CD4-positive, alpha-beta memory T cell (primary cell): Measurements from ENCODE around the gene MMP15. TPM values are rescaled to one million over a fixed set of nuclear protein-coding genes. Genes with fewer than 3 reads are reported as not detected.
"Not testable (repeated sequence)": the region's sequence is repeated elsewhere in the genome, so short reads cannot be mapped to it uniquely, and the experiment has no call there.

ENCODE experiments used
- CTCF ChIA-PET: fragments of 350-600 bp; sonication (Branson Sonifier 250); formaldehyde crosslinking; loops from one replicate; lab custom pipeline; 2021; ENCODE audit warnings: inconsistent platforms; ENCODE audit not compliant: partially characterized antibody; lab: Charles Lee
- POLR2A ChIA-PET: fragments of 350-600 bp; sonication (Branson Sonifier 250); formaldehyde crosslinking; loops from one replicate; lab custom pipeline; 2021; ENCODE audit not compliant: partially characterized antibody; lab: Charles Lee
- DNase-seq, 5 donors: peaks; one replicate each; pipeline versions ENCODE4 v3.0.0 to v3.0.0-alpha.2; 2020 to 2022; ENCODE audit warnings: mixed read lengths in 1 of 5
- H3K27ac ChIP-seq: one replicate; pipeline ENCODE4 v1.7.0; 2013; ENCODE audit warnings: low read depth, low read length
- H3K27me3 ChIP-seq: 2 replicates; pipeline ENCODE4 v1.7.0; 2013; ENCODE audit warnings: mild to moderate bottlenecking, low read length, moderate library complexity; ENCODE audit not compliant: insufficient read depth
- H3K36me3 ChIP-seq: 2 replicates; pipeline ENCODE4 v1.7.0; 2013; ENCODE audit warnings: mild to moderate bottlenecking, low read length, moderate library complexity; ENCODE audit not compliant: insufficient read depth
- H3K4me1 ChIP-seq: 2 replicates; pipeline ENCODE4 v1.7.0; 2013; ENCODE audit warnings: mild to moderate bottlenecking, low read length, moderate library complexity; ENCODE audit not compliant: insufficient read depth
- H3K4me3 ChIP-seq, 2 donors: one replicate each; pipeline ENCODE4 v1.7.0; 2013; ENCODE audit warnings: low read length in 2 of 2, mild to moderate bottlenecking in 1 of 2
- H3K9me3 ChIP-seq, 2 donors: one replicate each; pipeline ENCODE4 v1.7.0; 2013; ENCODE audit warnings: low read length in 2 of 2, control low read depth in 1 of 2; ENCODE audit not compliant: control insufficient read depth in 1 of 2
- H3K27ac Mint-ChIP-seq, 7 donors: one replicate each; pipeline ENCODE4 v1.8.0; 2020 to 2021; ENCODE audit warnings: mixed read lengths in 7 of 7, mild to moderate bottlenecking in 6 of 7, inconsistent platforms in 3 of 7, moderate library complexity in 3 of 7
- H3K27me3 Mint-ChIP-seq, 2 donors: one replicate each; pipeline ENCODE4 v1.8.0; 2020 to 2021; ENCODE audit warnings: mixed read lengths in 2 of 2
- H3K36me3 Mint-ChIP-seq, 2 donors: one replicate each; pipeline ENCODE4 v1.8.0; 2020 to 2021; ENCODE audit warnings: mixed read lengths in 2 of 2, inconsistent platforms in 1 of 2, mild to moderate bottlenecking in 1 of 2
- H3K4me1 Mint-ChIP-seq, 4 donors: one replicate each; pipeline ENCODE4 v1.8.0; 2020 to 2021; ENCODE audit warnings: mixed read lengths in 4 of 4, mild to moderate bottlenecking in 1 of 4
- H3K4me3 Mint-ChIP-seq, 8 donors: one replicate each; pipeline ENCODE4 v1.8.0; 2020 to 2021; ENCODE audit warnings: mixed read lengths in 8 of 8, mild to moderate bottlenecking in 7 of 8, moderate library complexity in 6 of 8, inconsistent platforms in 3 of 8
- H3K9me3 Mint-ChIP-seq, 8 donors: one replicate each; pipeline ENCODE4 v1.8.0; 2020 to 2021; ENCODE audit warnings: mixed read lengths in 8 of 8, mild to moderate bottlenecking in 5 of 8, inconsistent platforms in 3 of 8, moderate library complexity in 1 of 8
- intact Hi-C: fragments of 100-400 bp; cut with micrococcal nuclease; formaldehyde crosslinking; loops from one replicate; pipeline ENCODE4 v1.15.1; 2023
- polyA plus RNA-seq, 2 donors: library from polyadenylated mRNA; unstranded; fragments of 300-500 nt; fragmentation: Illumina TruSeq; gene quantifications; one replicate each; pipeline ENCODE4 v1.2.3, GENCODE V29; 2021
- total RNA-seq, 2 experiments: library from RNA; stranded (reverse); gene quantifications; one replicate each; pipeline ENCODE4 v1.2.3, GENCODE V29; 2021

The MMP15 gene
- total and polyA plus RNA-seq, 4 experiments from 2014 or later: 0.21 to 1.8 (median 1.6) TPM; not detected in 1

DNA sequence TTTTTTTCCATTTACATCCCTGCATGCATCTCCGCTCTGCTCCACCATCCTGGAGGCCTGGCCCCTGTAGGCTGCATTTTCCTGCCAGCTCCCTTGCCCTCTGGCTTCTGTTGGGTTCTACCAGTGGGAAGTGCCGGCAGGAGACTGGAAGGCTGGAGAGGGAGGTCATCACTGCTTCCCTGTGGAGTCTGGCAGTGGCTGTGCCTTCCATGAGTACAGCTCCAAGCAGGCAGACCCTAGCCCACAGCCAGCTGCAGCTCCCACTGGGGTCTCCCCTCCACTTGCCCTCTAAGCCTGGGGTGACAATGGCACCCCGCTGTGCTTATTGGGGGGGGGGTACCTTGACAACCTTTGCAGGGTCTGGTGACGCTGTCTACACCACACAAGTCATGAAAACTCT lies 37.3 kb downstream of the MMP15 start:
- Histone ChIP-seq H3K4me1 (no peaks in the 10 kb centered on the region), H3K9me3 (no peaks in the 10 kb centered on the region), H3K27ac (no peak overlapping the region), H3K4me3 (no peak overlapping the region), H3K27me3 (no peaks in the 10 kb centered on the region), H3K36me3 (no peaks in the 10 kb centered on the region)
- peaks cover 0 to 1% of the 10 kb centered on the region in 2 donors for H3K27me3 Mint-ChIP-seq
- H3K4me3 Mint-ChIP-seq: no peak overlapping the region
- ChIA-PET POLR2A (no interaction called here), CTCF (no interaction called here)
- intact Hi-C loops: no loop called here
- no peak for DNase-seq
- H3K36me3 Mint-ChIP-seq: no peaks in the 10 kb centered on the region
- H3K27ac Mint-ChIP-seq: no peak overlapping the region
- no peaks in the 10 kb centered on the region for H3K9me3 Mint-ChIP-seq
- no peaks in the 10 kb centered on the region for H3K4me1 Mint-ChIP-seq

DNA sequence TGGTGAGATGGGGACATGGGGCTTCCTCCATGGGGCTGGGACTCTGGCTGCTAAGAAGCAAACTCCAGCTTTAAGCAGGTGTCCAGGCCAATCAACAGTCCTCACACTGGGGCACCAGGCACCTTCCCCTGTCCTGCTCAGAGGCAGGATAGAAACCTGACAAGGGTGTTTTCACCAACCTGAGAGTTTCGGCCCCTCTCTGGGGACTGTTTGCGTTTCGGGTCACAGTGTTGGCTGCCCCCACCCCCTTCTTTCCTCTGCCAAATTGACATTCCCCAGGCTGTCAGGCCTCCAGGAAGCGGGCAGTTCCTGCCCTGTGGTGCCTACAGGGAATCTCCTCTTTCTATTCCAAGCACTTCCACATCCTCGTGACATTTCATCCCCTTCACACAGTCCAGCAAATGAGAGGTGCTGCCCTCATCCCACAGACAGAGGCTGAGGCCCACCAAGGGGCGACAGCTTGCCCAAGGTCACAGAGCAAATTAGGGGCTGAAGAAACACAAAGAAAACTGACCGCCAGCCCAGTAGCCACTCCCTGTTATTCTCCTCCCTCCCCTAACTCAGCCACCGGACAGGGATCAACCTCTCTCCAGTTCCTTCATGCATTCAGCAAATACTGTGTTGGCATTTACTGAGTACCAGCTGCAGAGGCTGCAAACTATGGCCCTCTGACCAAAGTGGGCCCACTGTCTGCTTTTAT lies 38.0 kb downstream of the MMP15 start:
- Mint-ChIP-seq H3K27ac (no peak overlapping the region), H3K36me3 (no peaks in the 10 kb centered on the region), H3K27me3 (peaks cover 0 to 1% of the 10 kb centered on the region in 2 donors), H3K4me3 (peak overlapping the region in 1 of 8 donors; percentile 10), H3K4me1 (no peaks in the 10 kb centered on the region), H3K9me3 (no peaks in the 10 kb centered on the region)
- no peak overlapping the region for H3K4me3 ChIP-seq
- CTCF ChIA-PET: no interaction called here
- no peaks in the 10 kb centered on the region for H3K36me3 ChIP-seq
- no peaks in the 10 kb centered on the region for H3K4me1 ChIP-seq
- POLR2A ChIA-PET: no interaction called here
- intact Hi-C loops: no loop called here
- H3K27me3 ChIP-seq: no peaks in the 10 kb centered on the region
- H3K27ac ChIP-seq: no peak overlapping the region
- DNase-seq: no peak
- H3K9me3 ChIP-seq: no peaks in the 10 kb centered on the region

DNA sequence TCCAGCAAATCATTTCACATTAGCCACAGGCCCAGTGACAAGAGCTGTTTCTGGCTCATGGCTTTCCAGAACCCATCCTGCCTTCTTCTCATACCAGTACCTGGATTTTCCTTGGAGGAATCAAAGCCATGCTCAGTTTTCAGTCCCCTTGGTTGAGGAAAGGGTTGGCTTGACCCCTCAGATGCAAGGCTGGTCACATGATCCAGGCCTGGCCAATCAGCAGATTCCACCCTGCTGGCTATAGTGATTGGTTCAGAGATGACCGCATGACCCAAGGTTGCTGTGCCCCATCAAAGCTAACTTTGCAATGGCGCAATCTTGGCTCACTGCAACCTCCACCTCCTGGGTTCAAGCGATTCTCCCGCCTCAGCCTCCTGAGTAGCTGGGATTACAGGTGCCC lies 45.0 kb downstream of the MMP15 start:
- H3K27ac ChIP-seq: no peak overlapping the region
- no peak for DNase-seq
- CTCF ChIA-PET: interaction anchor here (1.5 kb wide), 1 partner anchor 26 kb away, joined by 3 read pairs; no protein-coding TSS in a partner anchor
- Mint-ChIP-seq H3K27me3 (no peaks in the 10 kb centered on the region), H3K9me3 (peaks cover 0 to 11% (median 3%) of the 10 kb centered on the region in 8 donors), H3K27ac (no peak overlapping the region), H3K4me1 (no peaks in the 10 kb centered on the region), H3K36me3 (no peaks in the 10 kb centered on the region), H3K4me3 (no peak overlapping the region)
- H3K36me3 ChIP-seq: no peaks in the 10 kb centered on the region
- no peaks in the 10 kb centered on the region for H3K4me1 ChIP-seq
- POLR2A ChIA-PET: no interaction called here
- no peaks in the 10 kb centered on the region for H3K27me3 ChIP-seq
- no peak overlapping the region for H3K4me3 ChIP-seq
- H3K9me3 ChIP-seq: no peaks in the 10 kb centered on the region
- intact Hi-C loops: no loop called here

DNA sequence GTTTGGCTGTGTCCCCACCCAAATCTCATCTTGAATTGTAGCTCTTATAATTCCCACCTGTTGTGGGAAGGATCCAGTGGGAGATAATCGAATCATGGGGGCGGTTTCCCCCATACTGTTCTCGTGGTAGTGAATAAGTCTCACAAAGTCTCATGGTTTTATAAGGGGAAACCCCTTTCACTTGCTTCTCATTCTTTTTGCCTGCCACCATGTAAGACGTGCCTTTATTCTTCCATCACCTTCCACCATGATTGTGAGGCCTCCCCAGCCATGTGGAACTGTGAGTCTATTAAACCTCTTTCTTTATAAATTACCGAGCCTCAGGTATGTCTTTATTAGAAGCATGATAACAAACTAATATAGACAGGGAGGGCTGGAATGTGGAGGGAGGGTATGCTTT lies 46.6 kb downstream of the MMP15 start:
- H3K27me3 ChIP-seq, CTCF ChIA-PET, intact Hi-C loops, H3K36me3 ChIP-seq, H3K4me1 Mint-ChIP-seq, DNase-seq, H3K36me3 Mint-ChIP-seq, H3K4me1 ChIP-seq, H3K27me3 Mint-ChIP-seq, H3K4me3 ChIP-seq, POLR2A ChIA-PET, H3K9me3 ChIP-seq, H3K4me3 Mint-ChIP-seq, H3K27ac ChIP-seq: not testable (repeated sequence)
- Mint-ChIP-seq H3K9me3 (peaks cover 0 to 11% (median 7%) of the 10 kb centered on the region in 8 donors), H3K27ac (peak overlapping the region in 1 of 7 donors; percentile 52)

DNA sequence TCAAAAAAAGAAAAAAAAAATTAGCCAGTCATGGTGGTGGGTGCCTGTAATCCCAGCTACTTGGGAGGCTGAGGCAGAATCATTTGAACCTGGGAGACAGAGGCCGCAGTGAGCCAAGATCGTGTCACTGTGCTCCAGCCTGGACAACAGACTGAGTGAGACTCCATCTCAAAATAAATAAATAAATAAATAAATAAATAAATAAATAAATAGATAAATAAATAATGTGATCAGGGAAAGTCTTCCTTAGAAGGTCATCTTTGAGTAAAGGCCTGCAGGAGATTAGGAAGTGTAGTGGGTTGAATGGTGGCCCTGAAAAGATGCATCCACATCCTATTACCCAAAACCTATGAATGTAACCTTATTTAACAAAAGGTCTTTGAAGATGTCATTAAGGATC lies 47.5 kb downstream of the MMP15 start:
- H3K9me3 ChIP-seq, H3K4me1 ChIP-seq, DNase-seq, H3K27ac Mint-ChIP-seq, intact Hi-C loops, H3K4me1 Mint-ChIP-seq, H3K27ac ChIP-seq, H3K36me3 Mint-ChIP-seq, H3K4me3 ChIP-seq, POLR2A ChIA-PET, H3K27me3 ChIP-seq, H3K27me3 Mint-ChIP-seq, H3K4me3 Mint-ChIP-seq, H3K36me3 ChIP-seq, CTCF ChIA-PET: not testable (repeated sequence)
- H3K9me3 Mint-ChIP-seq: peaks cover 0 to 11% (median 7%) of the 10 kb centered on the region in 8 donors

DNA sequence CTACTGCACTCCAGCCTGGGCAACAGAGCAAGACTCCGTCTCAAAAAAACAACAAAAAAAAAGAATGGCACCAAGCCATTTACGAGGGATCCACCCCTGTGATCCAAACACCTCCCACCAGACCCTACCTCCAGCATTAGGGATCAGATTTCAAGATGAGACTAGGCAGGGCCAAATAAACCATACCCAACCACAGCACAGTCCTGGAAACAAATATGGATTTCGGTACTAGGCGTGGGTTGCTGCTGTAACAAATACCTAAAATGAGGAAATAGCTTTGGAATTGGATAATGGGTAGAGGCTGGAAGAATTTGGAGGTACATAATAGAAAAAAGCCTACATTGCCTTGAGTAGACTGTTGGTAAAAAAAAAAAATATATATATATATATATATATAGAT lies 49.1 kb downstream of the MMP15 start:
- ChIA-PET CTCF (no interaction called here), POLR2A (no interaction called here)
- Mint-ChIP-seq H3K4me1 (no peaks in the 10 kb centered on the region), H3K36me3 (no peaks in the 10 kb centered on the region), H3K9me3 (peaks cover 0 to 11% (median 7%) of the 10 kb centered on the region in 8 donors), H3K4me3 (no peak overlapping the region), H3K27me3 (peaks cover 0 to 4% of the 10 kb centered on the region in 2 donors), H3K27ac (no peak overlapping the region)
- H3K4me1 ChIP-seq: no peaks in the 10 kb centered on the region
- H3K4me3 ChIP-seq: no peak overlapping the region
- intact Hi-C loops: no loop called here
- no peaks in the 10 kb centered on the region for H3K27me3 ChIP-seq
- H3K9me3 ChIP-seq: no peaks in the 10 kb centered on the region
- no peak overlapping the region for H3K27ac ChIP-seq
- no peaks in the 10 kb centered on the region for H3K36me3 ChIP-seq
- no peak for DNase-seq

DNA sequence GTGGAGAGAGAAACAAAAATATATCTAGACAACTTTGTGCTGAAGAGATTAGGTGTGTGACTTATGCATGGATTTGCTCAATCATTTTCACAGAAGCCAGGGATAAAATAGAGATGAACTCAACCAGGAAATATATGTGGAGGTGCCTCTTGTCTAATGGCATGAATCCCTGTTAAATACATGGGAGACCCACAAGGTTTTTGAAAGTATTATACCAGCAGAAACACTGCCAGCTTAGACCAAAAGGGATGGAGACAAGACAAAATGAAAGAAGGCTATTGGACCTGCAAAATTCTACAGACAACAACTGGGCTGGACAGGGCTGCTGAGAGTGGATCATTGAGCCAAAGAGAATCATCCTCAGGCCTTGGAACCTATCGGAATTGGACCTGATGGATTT lies 51.0 kb downstream of the MMP15 start:
- Mint-ChIP-seq H3K4me3 (no peak overlapping the region), H3K36me3 (no peaks in the 10 kb centered on the region), H3K9me3 (peaks cover 0 to 9% (median 6%) of the 10 kb centered on the region in 8 donors), H3K27ac (no peak overlapping the region), H3K4me1 (no peaks in the 10 kb centered on the region), H3K27me3 (peaks cover 0 to 4% of the 10 kb centered on the region in 2 donors)
- CTCF ChIA-PET: no interaction called here
- intact Hi-C loops: no loop called here
- H3K27ac ChIP-seq: no peak overlapping the region
- H3K36me3 ChIP-seq: no peaks in the 10 kb centered on the region
- H3K9me3 ChIP-seq: no peaks in the 10 kb centered on the region
- no peak overlapping the region for H3K4me3 ChIP-seq
- no peaks in the 10 kb centered on the region for H3K4me1 ChIP-seq
- no peak for DNase-seq
- POLR2A ChIA-PET: no interaction called here
- no peaks in the 10 kb centered on the region for H3K27me3 ChIP-seq
